ENCODE data around the gene SLC10A4.
"Not testable (repeated sequence)": the region's sequence is repeated elsewhere in the genome, so short reads cannot be mapped to it uniquely, and the experiment has no call there.

SLC10A4 gene

GRCh38 chr4:48483006-48483776 is at the start of gene SLC10A4:
SLC10A4 (plus strand) TSS chr4:48483343; CDS start chr4:48483562, 219 bp downstream.
- peak within 1 kb of the TSS; percentile 53 for H3K4me3 ChIP-seq (ENCODE audit: low read depth, low read length)

GRCh38 chr4:48436318-48436717 is 46.8 kb upstream of the SLC10A4 start:
- H3K4me3 ChIP-seq (ENCODE audit: low read depth, low read length), result no peak overlapping the region

GRCh38 chr4:48439988-48440387 is 43.2 kb upstream of the SLC10A4 start:
- H3K4me3 ChIP-seq (ENCODE audit: low read depth, low read length), result no peak overlapping the region

GRCh38 chr4:48440914-48441313 is 42.2 kb upstream of the SLC10A4 start:
- H3K4me3 ChIP-seq (ENCODE audit: low read depth, low read length), result not testable (repeated sequence)

GRCh38 chr4:48445704-48446103 is 37.4 kb upstream of the SLC10A4 start:
- no peak overlapping the region for H3K4me3 ChIP-seq (ENCODE audit: low read depth, low read length)

- no peak overlapping the region for H3K4me3 ChIP-seq (ENCODE audit: low read depth, low read length)
Measured at GRCh38 chr4:48446642-48447041, 36.5 kb upstream of the SLC10A4 start.

- no peak overlapping the region for H3K4me3 ChIP-seq (ENCODE audit: low read depth, low read length)
Measured at GRCh38 chr4:48449151-48449550, 34.0 kb upstream of the SLC10A4 start.

- H3K4me3 ChIP-seq (ENCODE audit: low read depth, low read length), result no peak overlapping the region
Measured at GRCh38 chr4:48450740-48451139, 32.4 kb upstream of the SLC10A4 start.

- H3K4me3 ChIP-seq (ENCODE audit: low read depth, low read length), result not testable (repeated sequence)
Measured at GRCh38 chr4:48451656-48452055, 31.5 kb upstream of the SLC10A4 start.

- no peak overlapping the region for H3K4me3 ChIP-seq (ENCODE audit: low read depth, low read length)
Measured at GRCh38 chr4:48454591-48454990, 28.6 kb upstream of the SLC10A4 start.

- H3K4me3 ChIP-seq (ENCODE audit: low read depth, low read length), result no peak overlapping the region
Measured at GRCh38 chr4:48461000-48461399, 22.1 kb upstream of the SLC10A4 start.

GRCh38 chr4:48462363-48462762 is 20.8 kb upstream of the SLC10A4 start:
- no peak overlapping the region for H3K4me3 ChIP-seq (ENCODE audit: low read depth, low read length)

- H3K4me3 ChIP-seq (ENCODE audit: low read depth, low read length), result no peak overlapping the region
Measured at GRCh38 chr4:48467442-48467841, 15.7 kb upstream of the SLC10A4 start.

- no peak overlapping the region for H3K4me3 ChIP-seq (ENCODE audit: low read depth, low read length)
Measured at GRCh38 chr4:48467891-48468290, 15.3 kb upstream of the SLC10A4 start.

- H3K4me3 ChIP-seq (ENCODE audit: low read depth, low read length), result no peak overlapping the region
Measured at GRCh38 chr4:48470137-48470536, 13.0 kb upstream of the SLC10A4 start.

GRCh38 chr4:48470570-48470969 is 12.6 kb upstream of the SLC10A4 start:
- H3K4me3 ChIP-seq (ENCODE audit: low read depth, low read length), result no peak overlapping the region

GRCh38 chr4:48472794-48473193 is 10.3 kb upstream of the SLC10A4 start:
- H3K4me3 ChIP-seq (ENCODE audit: low read depth, low read length), result no peak overlapping the region

- no peak overlapping the region for H3K4me3 ChIP-seq (ENCODE audit: low read depth, low read length)
Measured at GRCh38 chr4:48475770-48476169, 7.4 kb upstream of the SLC10A4 start.

GRCh38 chr4:48478273-48478672 is 4.9 kb upstream of the SLC10A4 start:
- no peak overlapping the region for H3K4me3 ChIP-seq (ENCODE audit: low read depth, low read length)

- H3K4me3 ChIP-seq (ENCODE audit: low read depth, low read length), result no peak overlapping the region
Measured at GRCh38 chr4:48481581-48481980, 1.6 kb upstream of the SLC10A4 start.

- H3K4me3 ChIP-seq (ENCODE audit: low read depth, low read length), result peak overlapping the region; percentile 53
Measured at GRCh38 chr4:48483777-48484493, 792 bp downstream of the SLC10A4 start.

- H3K4me3 ChIP-seq (ENCODE audit: low read depth, low read length), result no peak overlapping the region
Measured at GRCh38 chr4:48484494-48485168, 1.5 kb downstream of the SLC10A4 start.
